ENCODE results near the gene RNU6-1.

The RNU6-1 gene

GRCh38 chr15:67863442-67863987 lies 23.7 kb upstream of the RNU6-1 start:
- Mint-ChIP-seq H3K27ac (no peak overlapping the region), H3K27me3 (ENCODE audit: low read depth, poor library complexity) (peaks cover 7% of the 10 kb centered on the region), H3K4me1 (peaks cover 29% of the 10 kb centered on the region), H3K9me3 (no peaks in the 10 kb centered on the region), H3K36me3 (ENCODE audit: low read depth) (no peaks in the 10 kb centered on the region), H3K4me3 (peak overlapping the region; percentile 51)
- peak; percentile 82 for DNase-seq
- TF ChIP-seq CTCF (IDR thresholded peaks at IDR 0.05), result peak; percentile 80

GRCh38 chr15:67862750-67863441 lies 23.1 kb upstream of the RNU6-1 start:
- no peaks in the 10 kb centered on the region for H3K36me3 Mint-ChIP-seq (ENCODE audit: low read depth)
- H3K27ac Mint-ChIP-seq, result no peak overlapping the region
- DNase-seq, result no peak
- H3K9me3 Mint-ChIP-seq, result no peaks in the 10 kb centered on the region
- no peak for TF ChIP-seq CTCF (IDR thresholded peaks at IDR 0.05)
- H3K27me3 Mint-ChIP-seq (ENCODE audit: low read depth, poor library complexity), result peaks cover 7% of the 10 kb centered on the region
- peak overlapping the region; percentile 51 for H3K4me3 Mint-ChIP-seq
- H3K4me1 Mint-ChIP-seq, result peaks cover 34% of the 10 kb centered on the region

- no peaks in the 10 kb centered on the region for H3K9me3 Mint-ChIP-seq
- H3K27me3 Mint-ChIP-seq (ENCODE audit: low read depth, poor library complexity), result peaks cover 7% of the 10 kb centered on the region
- H3K4me3 Mint-ChIP-seq, result no peak overlapping the region
- DNase-seq, result no peak
- H3K27ac Mint-ChIP-seq, result no peak overlapping the region
- H3K4me1 Mint-ChIP-seq, result peaks cover 43% of the 10 kb centered on the region
- TF ChIP-seq CTCF (IDR thresholded peaks at IDR 0.05), result no peak
- H3K36me3 Mint-ChIP-seq (ENCODE audit: low read depth), result no peaks in the 10 kb centered on the region
Measured at GRCh38 chr15:67861983-67862382, 22.1 kb upstream of the RNU6-1 start.

GRCh38 chr15:67859331-67859946 lies 19.6 kb upstream of the RNU6-1 start:
- peaks cover 49% of the 10 kb centered on the region for H3K4me1 Mint-ChIP-seq
- no peak overlapping the region for H3K27ac Mint-ChIP-seq
- no peaks in the 10 kb centered on the region for H3K27me3 Mint-ChIP-seq (ENCODE audit: low read depth, poor library complexity)

GRCh38 chr15:67857220-67857619 lies 17.4 kb upstream of the RNU6-1 start:
- peaks cover 2% of the 10 kb centered on the region for H3K27me3 Mint-ChIP-seq (ENCODE audit: low read depth, poor library complexity)
- H3K4me3 Mint-ChIP-seq, result no peak overlapping the region
- DNase-seq, result no peak
- H3K4me1 Mint-ChIP-seq, result peaks cover 59% of the 10 kb centered on the region
- TF ChIP-seq CTCF (IDR thresholded peaks at IDR 0.05), result no peak
- H3K36me3 Mint-ChIP-seq (ENCODE audit: low read depth), result no peaks in the 10 kb centered on the region
- H3K9me3 Mint-ChIP-seq, result no peaks in the 10 kb centered on the region
- peak overlapping the region; percentile 76 for H3K27ac Mint-ChIP-seq

More at GRCh38 chr15:67859331-67859946, 19.6 kb upstream of the RNU6-1 start:
- Mint-ChIP-seq H3K4me3 (no peak overlapping the region), H3K9me3 (no peaks in the 10 kb centered on the region), H3K36me3 (ENCODE audit: low read depth) (no peaks in the 10 kb centered on the region)
- DNase-seq, result no peak
- TF ChIP-seq CTCF (IDR thresholded peaks at IDR 0.05), result no peak
